Measurements from ENCODE around the gene CDC42EP4. TPM values are rescaled to one million over a fixed set of nuclear protein-coding genes. Genes with fewer than 3 reads are reported as not detected.

CDC42EP4 gene
- total and polyA plus RNA-seq, 2 experiments from 2014 or later: 62.4 to 82.7 TPM

- no peaks in the 10 kb centered on the region for H3K27me3 ChIP-seq
- H2AFZ ChIP-seq: no peak overlapping the region
- H3K79me2 ChIP-seq: no peaks in the 10 kb centered on the region
- H3K4me1 ChIP-seq (ENCODE audit: insufficient read depth): peaks cover 54% of the 10 kb centered on the region
- 56% methylated on average over 6 of the region's 6 CpGs for WGBS (ENCODE audit: low lambda C conversion rate, missing lambda C conversion rate)
- TF ChIP-seq CTCF (IDR thresholded peaks at IDR 0.05; ENCODE audit: poor library complexity) (no peak), EZH2phosphoT487 (IDR thresholded peaks at IDR 0.05; ENCODE audit: low read depth, severe bottlenecking, unreplicated experiment) (no peak), EZH2 (IDR thresholded peaks at IDR 0.05; ENCODE audit: borderline replicate concordance) (no peak)
- H4K20me1 ChIP-seq (ENCODE audit: insufficient read depth, poor library complexity, severe bottlenecking): no peaks in the 10 kb centered on the region
- no peaks in the 10 kb centered on the region for H3K9me3 ChIP-seq (ENCODE audit: low read depth)
- H3K4me2 ChIP-seq: no peak overlapping the region
- no peak overlapping the region for H3K27ac ChIP-seq
- no peaks in the 10 kb centered on the region for H3K9me2 ChIP-seq (replicated peaks; ENCODE audit: insufficient read depth)
- no peaks in the 10 kb centered on the region for H3K36me3 ChIP-seq (replicated peaks; ENCODE audit: insufficient read depth, low read depth)
- no peak overlapping the region for H3K4me3 ChIP-seq
- no peak for DNase-seq (ENCODE audit: low spot score)
Measured at GRCh38 chr17:73320601-73321264, 8.9 kb upstream of the CDC42EP4 start.

- H3K9me2 ChIP-seq (replicated peaks; ENCODE audit: insufficient read depth): no peaks in the 10 kb centered on the region
- no peak for TF ChIP-seq EZH2phosphoT487 (IDR thresholded peaks at IDR 0.05; ENCODE audit: low read depth, severe bottlenecking, unreplicated experiment)
- no peak for TF ChIP-seq EZH2 (IDR thresholded peaks at IDR 0.05; ENCODE audit: borderline replicate concordance)
- no peak for TF ChIP-seq CTCF (IDR thresholded peaks at IDR 0.05; ENCODE audit: poor library complexity)
- no peaks in the 10 kb centered on the region for H4K20me1 ChIP-seq (ENCODE audit: insufficient read depth, poor library complexity, severe bottlenecking)
- H3K79me2 ChIP-seq: no peaks in the 10 kb centered on the region
- 80% methylated on average over 3 of the region's 3 CpGs for WGBS (ENCODE audit: low lambda C conversion rate, missing lambda C conversion rate)
- H3K4me3 ChIP-seq: no peak overlapping the region
- no peak for DNase-seq (ENCODE audit: low spot score)
- no peak overlapping the region for H3K27ac ChIP-seq
- no peaks in the 10 kb centered on the region for H3K36me3 ChIP-seq (replicated peaks; ENCODE audit: insufficient read depth, low read depth)
- peaks cover 45% of the 10 kb centered on the region for H3K4me1 ChIP-seq (ENCODE audit: insufficient read depth)
- no peak overlapping the region for H3K4me2 ChIP-seq
- H3K9me3 ChIP-seq (ENCODE audit: low read depth): no peaks in the 10 kb centered on the region
- H3K27me3 ChIP-seq: no peaks in the 10 kb centered on the region
- no peak overlapping the region for H2AFZ ChIP-seq
Measured at GRCh38 chr17:73319766-73320165, 8.0 kb upstream of the CDC42EP4 start.

DNA sequence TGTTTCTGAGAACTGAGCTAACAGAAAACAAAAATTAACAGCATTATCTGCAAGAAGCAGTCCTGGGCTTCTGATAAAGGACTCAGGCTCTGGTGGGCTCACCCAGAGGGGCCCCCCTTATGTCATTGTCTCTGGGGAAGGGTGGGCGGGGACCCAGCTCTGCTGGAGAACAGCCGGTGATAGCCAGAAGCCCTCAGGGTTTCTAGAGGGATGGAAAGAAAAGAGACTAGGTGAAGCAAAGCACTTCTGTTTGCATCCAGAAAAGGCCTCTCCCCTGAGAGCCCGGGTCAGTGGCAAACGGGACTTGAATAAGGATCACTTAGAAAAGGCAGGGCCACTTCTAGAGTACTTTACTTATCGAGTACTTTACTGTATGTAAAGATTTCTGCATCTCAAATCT, 7.0 kb upstream of the CDC42EP4 start:
- Histone ChIP-seq H2AFZ (no peak overlapping the region), H4K20me1 (ENCODE audit: insufficient read depth, poor library complexity, severe bottlenecking) (no peaks in the 10 kb centered on the region), H3K79me2 (no peaks in the 10 kb centered on the region), H3K27ac (no peak overlapping the region), H3K9me3 (ENCODE audit: low read depth) (no peaks in the 10 kb centered on the region), H3K4me1 (ENCODE audit: insufficient read depth) (peaks cover 36% of the 10 kb centered on the region), H3K9me2 (replicated peaks; ENCODE audit: insufficient read depth) (no peaks in the 10 kb centered on the region), H3K4me3 (no peak overlapping the region), H3K36me3 (replicated peaks; ENCODE audit: insufficient read depth, low read depth) (no peaks in the 10 kb centered on the region), H3K4me2 (no peak overlapping the region), H3K27me3 (no peaks in the 10 kb centered on the region)
- TF ChIP-seq EZH2phosphoT487 (IDR thresholded peaks at IDR 0.05; ENCODE audit: low read depth, severe bottlenecking, unreplicated experiment) (no peak), EZH2 (IDR thresholded peaks at IDR 0.05; ENCODE audit: borderline replicate concordance) (no peak), CTCF (IDR thresholded peaks at IDR 0.05; ENCODE audit: poor library complexity) (no peak)
- DNase-seq (ENCODE audit: low spot score): no peak
- 28% methylated on average over 5 of the region's 5 CpGs for WGBS (ENCODE audit: low lambda C conversion rate, missing lambda C conversion rate)
